Measurements from ENCODE around the gene GLB1L3.

Gene GLB1L3

DNA sequence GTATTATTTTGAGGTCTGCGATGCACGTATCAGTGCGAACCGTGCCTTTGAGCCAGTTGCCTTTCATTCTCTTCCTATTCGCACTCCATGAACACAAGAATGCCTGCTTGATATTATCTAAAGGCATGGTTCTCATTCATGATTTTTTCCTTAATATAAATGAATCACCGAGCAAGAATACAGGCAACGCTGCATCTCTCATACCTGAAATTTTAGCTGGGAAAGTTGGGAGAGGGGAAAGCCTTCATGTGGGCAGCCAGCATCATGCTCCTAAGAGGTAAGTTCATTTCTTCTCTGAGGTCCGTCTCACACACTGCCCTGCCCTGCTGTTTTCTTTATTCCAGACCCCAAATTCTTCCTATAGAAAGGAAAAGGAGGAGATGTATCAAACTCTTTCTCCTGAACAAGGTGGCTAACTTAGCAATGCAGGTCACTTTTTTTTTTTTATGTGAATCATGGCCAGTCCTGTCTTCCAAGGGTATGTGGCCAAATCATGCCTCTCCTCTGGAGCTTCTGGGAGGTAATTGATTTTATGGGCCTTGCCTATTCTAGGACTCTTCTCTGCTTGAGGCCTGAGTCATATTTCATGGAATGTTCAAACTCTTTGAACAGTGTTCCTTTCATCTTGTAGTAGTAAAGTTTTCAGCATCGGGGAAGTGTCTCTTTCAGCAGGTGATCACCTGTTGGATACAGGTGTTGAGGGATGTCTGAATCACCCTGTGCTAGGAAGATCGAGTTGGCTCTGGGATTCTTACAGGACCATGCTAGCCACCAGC, 58.8 kb downstream of the GLB1L3 start:
- no peak overlapping the region for H3K4me3 ChIP-seq (replicated peaks; ENCODE audit: low read depth, low read length)
- no peak for DNase-seq (ENCODE audit: extremely low read depth, insufficient read length)
- H3K36me3 ChIP-seq (ENCODE audit: control insufficient read depth, insufficient read depth, low read length): no peaks in the 10 kb centered on the region
- TF ChIP-seq, protein P1, sequence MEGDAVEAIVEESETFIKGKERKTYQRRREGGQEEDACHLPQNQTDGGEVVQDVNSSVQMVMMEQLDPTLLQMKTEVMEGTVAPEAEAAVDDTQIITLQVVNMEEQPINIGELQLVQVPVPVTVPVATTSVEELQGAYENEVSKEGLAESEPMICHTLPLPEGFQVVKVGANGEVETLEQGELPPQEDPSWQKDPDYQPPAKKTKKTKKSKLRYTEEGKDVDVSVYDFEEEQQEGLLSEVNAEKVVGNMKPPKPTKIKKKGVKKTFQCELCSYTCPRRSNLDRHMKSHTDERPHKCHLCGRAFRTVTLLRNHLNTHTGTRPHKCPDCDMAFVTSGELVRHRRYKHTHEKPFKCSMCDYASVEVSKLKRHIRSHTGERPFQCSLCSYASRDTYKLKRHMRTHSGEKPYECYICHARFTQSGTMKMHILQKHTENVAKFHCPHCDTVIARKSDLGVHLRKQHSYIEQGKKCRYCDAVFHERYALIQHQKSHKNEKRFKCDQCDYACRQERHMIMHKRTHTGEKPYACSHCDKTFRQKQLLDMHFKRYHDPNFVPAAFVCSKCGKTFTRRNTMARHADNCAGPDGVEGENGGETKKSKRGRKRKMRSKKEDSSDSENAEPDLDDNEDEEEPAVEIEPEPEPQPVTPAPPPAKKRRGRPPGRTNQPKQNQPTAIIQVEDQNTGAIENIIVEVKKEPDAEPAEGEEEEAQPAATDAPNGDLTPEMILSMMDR (IDR thresholded peaks at IDR 0.05; ENCODE audit: insufficient read depth, low read length, poor library complexity, severe bottlenecking): no peak
- no peaks in the 10 kb centered on the region; the same call in 1 of the 2 replicates for H3K27me3 ChIP-seq (replicated peaks; ENCODE audit: control insufficient read depth, insufficient read depth, low read length)

DNA sequence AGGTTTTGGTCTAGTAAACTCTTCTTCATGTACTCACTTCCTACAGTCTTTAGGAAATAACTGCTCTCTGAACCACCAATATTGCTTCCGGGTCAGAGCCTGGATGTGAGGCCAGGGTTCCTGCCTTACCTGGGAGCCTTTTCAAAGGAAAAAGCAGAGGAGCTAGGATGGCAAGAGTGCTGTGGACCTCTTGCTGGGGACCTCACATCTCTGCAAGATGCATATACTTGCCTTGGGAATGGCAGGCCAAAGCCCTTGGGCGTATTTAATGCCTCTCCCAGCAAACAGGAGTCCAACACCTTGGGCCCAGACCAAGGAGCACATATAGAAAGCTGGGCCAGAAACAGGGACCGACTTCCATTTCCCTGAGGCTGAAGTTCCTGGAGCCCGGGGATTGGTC, 60.9 kb downstream of the GLB1L3 start:
- Histone ChIP-seq H3K27me3 (replicated peaks; ENCODE audit: control insufficient read depth, insufficient read depth, low read length) (no peaks in the 10 kb centered on the region; the same call in 1 of the 2 replicates), H3K4me3 (replicated peaks; ENCODE audit: low read depth, low read length) (no peak overlapping the region), H3K36me3 (ENCODE audit: control insufficient read depth, insufficient read depth, low read length) (no peaks in the 10 kb centered on the region)
- no peak for DNase-seq (ENCODE audit: extremely low read depth, insufficient read length)
- TF ChIP-seq, protein P1 (IDR thresholded peaks at IDR 0.05; ENCODE audit: insufficient read depth, low read length, poor library complexity, severe bottlenecking): no peak

GRCh38 chr11:134338068-134338467, 61.9 kb downstream of the GLB1L3 start:
- TF ChIP-seq, protein P1 (IDR thresholded peaks at IDR 0.05; ENCODE audit: insufficient read depth, low read length, poor library complexity, severe bottlenecking): no peak
- DNase-seq (ENCODE audit: extremely low read depth, insufficient read length): no peak
- no peaks in the 10 kb centered on the region; the same call in 1 of the 2 replicates for H3K27me3 ChIP-seq (replicated peaks; ENCODE audit: control insufficient read depth, insufficient read depth, low read length)
- H3K4me3 ChIP-seq (replicated peaks; ENCODE audit: low read depth, low read length): no peak overlapping the region
- no peaks in the 10 kb centered on the region for H3K36me3 ChIP-seq (ENCODE audit: control insufficient read depth, insufficient read depth, low read length)

DNA sequence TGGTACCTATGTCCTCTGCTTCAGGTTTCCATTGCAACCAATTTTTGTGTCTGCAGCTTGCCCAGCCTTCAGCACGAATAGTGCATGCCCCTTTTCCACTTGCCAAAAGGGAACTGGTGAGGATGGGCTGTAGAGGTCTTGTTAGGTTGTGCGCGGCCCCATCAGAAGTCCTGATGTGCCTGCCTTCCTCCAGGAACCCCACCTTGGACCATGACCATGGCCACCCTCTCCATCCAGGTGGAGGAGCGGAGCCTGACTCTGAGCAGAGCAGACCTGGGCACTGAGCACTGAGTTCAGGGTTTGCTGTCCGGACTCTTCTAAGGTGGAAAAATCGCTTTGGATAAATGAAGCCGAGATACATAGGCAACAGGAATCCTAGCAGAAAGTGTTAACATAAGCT, 62.5 kb downstream of the GLB1L3 start:
- no peak for DNase-seq (ENCODE audit: extremely low read depth, insufficient read length)
- Histone ChIP-seq H3K27me3 (replicated peaks; ENCODE audit: control insufficient read depth, insufficient read depth, low read length) (no peaks in the 10 kb centered on the region), H3K36me3 (ENCODE audit: control insufficient read depth, insufficient read depth, low read length) (no peaks in the 10 kb centered on the region), H3K4me3 (replicated peaks; ENCODE audit: low read depth, low read length) (no peak overlapping the region)
- TF ChIP-seq, protein P1 (IDR thresholded peaks at IDR 0.05; ENCODE audit: insufficient read depth, low read length, poor library complexity, severe bottlenecking): no peak

DNA sequence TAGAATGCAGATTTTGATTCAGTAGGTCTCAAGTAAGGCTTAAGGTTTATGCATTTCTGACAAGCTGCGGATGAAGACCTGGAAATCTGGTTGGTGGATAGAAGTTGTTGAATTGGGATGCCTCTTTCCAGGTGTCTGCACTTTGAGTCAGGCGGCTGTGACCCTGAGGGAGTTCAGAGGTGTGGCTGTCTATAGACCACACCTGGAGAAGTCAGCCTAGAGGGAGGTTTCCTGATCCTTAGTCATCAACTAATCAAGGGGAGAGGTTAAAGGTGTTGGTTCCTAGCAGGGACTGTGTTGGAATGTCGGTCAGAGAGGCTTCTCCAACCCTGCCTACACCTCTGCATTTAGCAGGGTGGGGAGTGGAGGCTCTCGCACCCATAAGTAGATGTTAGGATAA, 63.6 kb downstream of the GLB1L3 start:
- Histone ChIP-seq H3K36me3 (ENCODE audit: control insufficient read depth, insufficient read depth, low read length) (no peaks in the 10 kb centered on the region), H3K27me3 (replicated peaks; ENCODE audit: control insufficient read depth, insufficient read depth, low read length) (no peaks in the 10 kb centered on the region), H3K4me3 (replicated peaks; ENCODE audit: low read depth, low read length) (no peak overlapping the region)
- TF ChIP-seq, protein P1 (IDR thresholded peaks at IDR 0.05; ENCODE audit: insufficient read depth, low read length, poor library complexity, severe bottlenecking): no peak
- DNase-seq (ENCODE audit: extremely low read depth, insufficient read length): no peak

All from GM06990 (cell line).